Brain microvascular endothelial cell (primary cell): ENCODE data around the gene SETD3.

Source experiments
- DNase-seq: peaks from one replicate; pipeline ENCODE4 v3.0.0-alpha.2; 2020
- H3K27ac ChIP-seq: fragments of 250-450 bp; sonication (Bioruptor Pico); 2 replicates; pipeline ENCODE4 v1.5.1; 2020; ENCODE audit warnings: mild to moderate bottlenecking, moderate library complexity
- H3K27me3 ChIP-seq: fragments of 250-450 bp; sonication (Bioruptor Pico); replicated peaks from 2 replicates; pipeline ENCODE4 v1.5.1; 2020; ENCODE audit warnings: mild to moderate bottlenecking
- H3K36me3 ChIP-seq: fragments of 250-450 bp; sonication (Bioruptor Pico); replicated peaks from 2 replicates; pipeline ENCODE4 v1.5.1; 2020; ENCODE audit warnings: mild to moderate bottlenecking
- H3K4me3 ChIP-seq: 2 replicates; pipeline ENCODE4 v1.5.1; 2011; ENCODE audit warnings: low read depth, mild to moderate bottlenecking, control low read depth, low read length, moderate library complexity
- in situ Hi-C: cut with HindIII; loops from 2 replicates; pipeline ENCODE4 v1.10.0; 2017; ENCODE audit warnings: low sequenced_read_pairs, low pct_ligation_motif_present
- TF ChIP-seq, protein P1 (sequence below): IDR thresholded peaks from 2 replicates; pipeline ENCODE4 v1.5.1; 2011; ENCODE audit warnings: low read depth, mild to moderate bottlenecking, moderate library complexity, low read length, control low read depth, inconsistent platforms; ENCODE audit errors: missing control alignments

SETD3 gene

DNA sequence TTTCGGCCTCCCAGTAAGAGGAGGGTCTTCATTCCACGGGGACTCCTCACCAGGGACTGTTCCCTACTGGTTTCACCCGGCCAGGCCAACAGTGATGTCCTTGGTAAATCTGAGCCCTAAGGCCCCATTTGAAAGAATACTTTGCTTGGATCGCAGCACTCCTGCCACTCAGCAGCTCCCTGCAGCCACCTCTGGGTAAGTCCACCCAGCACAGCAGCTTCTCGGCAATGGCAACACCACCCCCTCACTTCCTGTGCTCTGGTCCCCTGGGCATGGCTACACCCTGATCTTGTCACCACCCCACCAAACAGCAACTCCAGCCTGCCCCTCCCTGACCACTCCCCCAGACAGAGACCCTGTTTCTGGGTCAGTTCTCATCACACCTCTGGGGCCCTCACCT, 100.3 kb downstream of the SETD3 start:
- Histone ChIP-seq H3K4me3 (no peak overlapping the region), H3K27ac (no peak overlapping the region), H3K36me3 (no peaks in the 10 kb centered on the region), H3K27me3 (no peaks in the 10 kb centered on the region)
- DNase-seq = no peak
- in situ Hi-C loops = no loop called here
- TF ChIP-seq, protein P1, sequence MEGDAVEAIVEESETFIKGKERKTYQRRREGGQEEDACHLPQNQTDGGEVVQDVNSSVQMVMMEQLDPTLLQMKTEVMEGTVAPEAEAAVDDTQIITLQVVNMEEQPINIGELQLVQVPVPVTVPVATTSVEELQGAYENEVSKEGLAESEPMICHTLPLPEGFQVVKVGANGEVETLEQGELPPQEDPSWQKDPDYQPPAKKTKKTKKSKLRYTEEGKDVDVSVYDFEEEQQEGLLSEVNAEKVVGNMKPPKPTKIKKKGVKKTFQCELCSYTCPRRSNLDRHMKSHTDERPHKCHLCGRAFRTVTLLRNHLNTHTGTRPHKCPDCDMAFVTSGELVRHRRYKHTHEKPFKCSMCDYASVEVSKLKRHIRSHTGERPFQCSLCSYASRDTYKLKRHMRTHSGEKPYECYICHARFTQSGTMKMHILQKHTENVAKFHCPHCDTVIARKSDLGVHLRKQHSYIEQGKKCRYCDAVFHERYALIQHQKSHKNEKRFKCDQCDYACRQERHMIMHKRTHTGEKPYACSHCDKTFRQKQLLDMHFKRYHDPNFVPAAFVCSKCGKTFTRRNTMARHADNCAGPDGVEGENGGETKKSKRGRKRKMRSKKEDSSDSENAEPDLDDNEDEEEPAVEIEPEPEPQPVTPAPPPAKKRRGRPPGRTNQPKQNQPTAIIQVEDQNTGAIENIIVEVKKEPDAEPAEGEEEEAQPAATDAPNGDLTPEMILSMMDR = no peak

DNA sequence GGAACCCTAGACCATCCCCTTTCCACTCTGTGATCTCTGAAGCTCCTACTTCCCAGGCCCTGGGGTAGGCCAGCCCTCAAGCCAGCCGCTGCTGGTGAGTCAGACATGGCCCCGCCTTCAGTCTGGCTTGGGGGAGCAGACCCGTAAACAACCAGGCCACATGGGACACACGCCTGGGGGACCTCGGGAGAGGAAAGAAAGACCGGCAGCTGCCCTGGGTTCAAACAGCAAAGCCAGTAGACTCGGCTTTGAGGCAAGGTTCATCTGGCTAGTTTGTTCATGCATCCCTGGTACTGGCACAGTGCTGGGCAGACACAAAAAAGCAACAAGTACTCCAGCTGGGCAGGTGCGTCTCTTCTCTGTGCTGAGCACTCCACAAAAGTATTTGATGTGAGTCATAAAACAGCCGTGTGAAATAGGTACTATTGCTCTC, 101.9 kb downstream of the SETD3 start:
- TF ChIP-seq, protein P1 = no peak
- Histone ChIP-seq H3K27me3 (no peaks in the 10 kb centered on the region), H3K36me3 (no peaks in the 10 kb centered on the region), H3K4me3 (no peak overlapping the region), H3K27ac (no peak overlapping the region)
- peak; percentile 60 for DNase-seq
- in situ Hi-C loops = no loop called here

DNA sequence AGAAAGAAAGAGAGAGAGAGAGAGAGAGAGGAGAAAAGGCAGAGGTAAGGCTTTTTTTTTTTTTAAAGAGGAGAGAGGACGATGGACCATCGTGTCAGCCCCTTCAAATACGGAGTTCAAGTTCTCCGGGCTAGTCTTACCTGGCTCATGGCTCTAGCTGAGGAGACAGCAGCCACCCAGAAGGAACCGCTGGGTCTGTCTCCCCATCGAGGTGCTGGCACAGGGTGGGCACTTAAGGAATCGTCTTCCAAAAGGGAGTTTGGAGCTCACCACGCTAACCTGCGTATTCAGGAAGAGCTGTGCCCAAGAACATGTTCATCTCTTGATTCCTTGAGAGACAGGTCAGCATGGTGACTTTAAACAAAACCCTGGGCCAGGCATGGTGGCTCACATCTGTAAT, 102.7 kb downstream of the SETD3 start:
- TF ChIP-seq, protein P1 = no peak
- H3K36me3 ChIP-seq = no peaks in the 10 kb centered on the region
- no peak overlapping the region for H3K27ac ChIP-seq
- no peak overlapping the region for H3K4me3 ChIP-seq
- H3K27me3 ChIP-seq = no peaks in the 10 kb centered on the region
- in situ Hi-C loops = no loop called here
- DNase-seq = no peak

DNA sequence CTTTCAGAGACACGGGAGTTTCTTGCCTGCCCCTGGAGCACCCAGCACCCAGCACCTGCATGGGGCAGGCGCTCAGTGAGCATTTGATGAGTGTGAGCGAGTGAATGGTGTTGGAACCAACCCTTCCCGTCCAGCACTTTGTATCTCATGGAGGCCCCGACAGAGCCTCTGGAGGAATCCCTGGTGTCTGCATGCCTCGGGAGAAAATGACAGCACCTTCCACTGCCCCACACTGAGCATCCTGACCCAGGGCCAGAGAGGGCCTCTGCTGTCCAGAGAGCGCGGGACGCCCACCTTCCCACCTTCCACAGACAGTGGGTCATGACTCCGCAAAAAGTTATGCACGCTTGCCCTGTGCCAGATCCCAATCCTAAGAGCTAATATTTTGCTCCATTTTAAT, 105.7 kb downstream of the SETD3 start:
- TF ChIP-seq, protein P1 = no peak
- in situ Hi-C loops = no loop called here
- no peak overlapping the region for H3K27ac ChIP-seq
- no peak for DNase-seq
- no peaks in the 10 kb centered on the region for H3K36me3 ChIP-seq
- no peaks in the 10 kb centered on the region for H3K27me3 ChIP-seq
- H3K4me3 ChIP-seq = no peak overlapping the region

DNA sequence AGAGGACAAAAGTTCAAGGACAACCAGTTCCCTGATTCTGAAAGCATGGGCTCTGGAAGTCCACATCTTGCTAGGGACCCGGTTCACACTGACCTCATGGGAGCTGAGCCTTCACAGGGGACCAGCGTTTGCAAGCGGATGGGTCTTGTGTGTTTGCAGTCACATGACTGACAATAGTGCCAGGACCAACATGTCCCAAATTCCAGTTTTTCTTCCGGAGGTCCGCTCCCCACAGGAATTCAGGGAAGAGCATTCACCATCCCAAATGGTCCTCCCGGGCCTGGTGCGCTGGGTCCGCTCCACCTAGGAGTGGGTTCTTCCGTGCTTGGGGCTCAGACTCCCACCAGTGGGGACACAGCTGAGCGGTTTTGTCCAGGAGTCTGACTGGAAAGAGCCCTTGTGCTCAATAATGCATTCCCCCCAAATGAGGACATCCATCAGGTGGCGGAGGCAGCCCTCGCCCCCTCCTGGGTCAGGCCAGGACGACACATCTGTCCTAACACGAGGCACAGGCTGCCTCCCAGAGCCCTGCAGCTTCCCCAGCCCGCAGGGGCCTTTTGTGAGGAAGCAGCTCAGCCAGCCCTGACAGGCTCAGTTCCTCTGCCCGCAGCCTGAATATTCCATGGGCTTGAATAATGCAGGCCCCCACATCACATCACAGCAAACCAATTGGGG, 116.9 kb downstream of the SETD3 start:
- TF ChIP-seq, protein P1 = no peak
- Histone ChIP-seq H3K36me3 (no peaks in the 10 kb centered on the region), H3K27me3 (no peaks in the 10 kb centered on the region), H3K27ac (no peak overlapping the region), H3K4me3 (no peak overlapping the region)
- in situ Hi-C loops = no loop called here
- no peak for DNase-seq

DNA sequence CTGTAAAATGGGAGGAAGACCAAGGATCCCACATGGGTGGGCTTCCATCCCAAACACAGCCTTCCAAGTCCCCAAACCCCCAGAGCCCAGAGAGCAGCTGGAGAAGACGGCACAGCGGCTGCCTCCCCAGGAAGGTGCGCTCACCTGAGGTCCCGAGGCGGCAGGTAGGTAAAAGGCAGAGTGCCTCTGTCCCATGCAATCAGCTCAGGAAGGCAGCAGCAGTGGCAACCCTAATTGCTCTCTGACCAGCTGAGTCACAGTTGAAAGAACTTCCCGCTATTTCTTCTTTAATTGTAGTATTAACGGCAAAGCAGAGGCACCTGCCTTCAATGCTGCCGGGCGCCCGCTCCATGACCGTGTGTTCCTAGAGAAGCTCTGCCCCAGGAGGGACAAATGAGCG, 117.6 kb downstream of the SETD3 start:
- Histone ChIP-seq H3K36me3 (no peaks in the 10 kb centered on the region), H3K4me3 (no peak overlapping the region), H3K27ac (no peak overlapping the region), H3K27me3 (no peaks in the 10 kb centered on the region)
- in situ Hi-C loops = no loop called here
- no peak for DNase-seq
- TF ChIP-seq, protein P1 = no peak
